HL-60/S4 treated with retinoic acid at 250 ng/mL for 4 days and 3 days (cell line): Measurements from ENCODE around the gene FOXL2NB.

Source experiments
- in situ Hi-C: fragments of 300-500 bp; cut with MboI; formaldehyde crosslinking; loops from 2 replicates; pipeline ENCODE4 v1.7.0; 2022; ENCODE audit warnings: low sequenced_read_pairs

Gene FOXL2NB

GRCh38 chr3:138946663-138947494 is at the start of gene FOXL2NB, which contains the start of gene FOXL2:
Gene FOXL2NB (plus strand): TSS chr3:138947217. CDS start chr3:138947365, 148 bp downstream.
Gene FOXL2 (minus strand): TSS chr3:138947137. CDS start chr3:138946722, 415 bp downstream.
- in situ Hi-C loops: no loop called here

DNA sequence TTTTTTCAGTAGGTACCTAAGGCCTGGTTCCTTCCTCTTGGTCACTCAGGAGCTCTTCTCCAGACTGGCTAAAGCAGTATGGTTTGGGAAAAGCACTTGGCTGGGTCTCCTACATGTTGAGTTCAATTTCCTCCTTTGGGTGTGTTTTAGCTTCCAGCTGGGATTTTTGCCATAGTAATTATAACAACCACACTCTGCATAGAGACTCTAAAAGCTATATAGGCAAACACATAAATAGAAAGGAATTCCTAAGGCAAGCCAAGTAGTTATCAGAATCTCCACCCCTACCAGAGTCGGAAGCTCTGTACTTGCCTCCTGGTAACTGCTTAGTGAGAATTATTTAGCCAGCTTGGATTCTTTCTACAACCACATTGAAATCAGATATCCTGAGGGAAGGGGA is 48.7 kb upstream of the FOXL2NB start:
- in situ Hi-C loops: no loop called here

DNA sequence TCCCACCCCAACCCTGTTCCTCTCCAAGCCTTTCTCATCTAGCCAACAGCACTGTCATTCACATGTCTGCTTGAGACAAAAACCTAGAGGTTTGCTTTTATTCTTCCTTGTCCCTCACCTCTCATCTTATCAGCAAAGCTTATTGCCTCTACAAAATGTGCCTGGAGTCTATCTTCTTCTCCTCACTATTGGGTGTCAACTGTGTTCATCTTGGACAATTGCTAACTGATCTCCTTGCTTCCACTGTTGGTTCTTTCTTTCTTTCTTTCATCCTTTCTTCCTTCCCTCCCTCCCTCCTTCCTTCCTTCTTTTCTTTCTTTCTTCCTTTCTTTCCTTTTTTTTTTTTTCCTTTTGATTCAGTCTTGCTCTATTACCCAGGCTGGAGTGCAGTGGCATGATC is 48.3 kb upstream of the FOXL2NB start:
- in situ Hi-C loops: no loop called here

GRCh38 chr3:138899351-138899991 is 47.5 kb upstream of the FOXL2NB start:
- in situ Hi-C loops: no loop called here

DNA sequence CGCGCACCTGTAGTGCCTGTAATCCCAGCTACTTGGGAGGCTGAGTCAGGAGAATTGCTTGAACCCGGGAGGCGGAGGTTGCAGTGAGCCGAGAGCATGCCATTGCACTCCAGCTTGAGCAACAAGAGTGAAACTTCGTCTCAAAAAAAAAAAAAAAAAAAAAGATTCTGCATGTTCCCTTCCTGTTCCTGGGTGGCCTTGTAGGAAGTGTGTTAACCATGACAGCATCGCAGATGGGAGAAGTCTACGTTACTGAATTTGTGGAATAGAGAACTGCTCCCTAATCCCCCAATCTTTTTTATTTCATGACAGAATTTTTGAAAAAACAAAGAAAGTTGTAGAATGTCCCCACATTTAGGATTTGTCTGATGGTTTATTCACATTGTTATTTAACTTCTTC is 45.5 kb upstream of the FOXL2NB start:
- in situ Hi-C loops: no loop called here

GRCh38 chr3:138902171-138902570 is 44.8 kb upstream of the FOXL2NB start:
- in situ Hi-C loops: no loop called here

DNA sequence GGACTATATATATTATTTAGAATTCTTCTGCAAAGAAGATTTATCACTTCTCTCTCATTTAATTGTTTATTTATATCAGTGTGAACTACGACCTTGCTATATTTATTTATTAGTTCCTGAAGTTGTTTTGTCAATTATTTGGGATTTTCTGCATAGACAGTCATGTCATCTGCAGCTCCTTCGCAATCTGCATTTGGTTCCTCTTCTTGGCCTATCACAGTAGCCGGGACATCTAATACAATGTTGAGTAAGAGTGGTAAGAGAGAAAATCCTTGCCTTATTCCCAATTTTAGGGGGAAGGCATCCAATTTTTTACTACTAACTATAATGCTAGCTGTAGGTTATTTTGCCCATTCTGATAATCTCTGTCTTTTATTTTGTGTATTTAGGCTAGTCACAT is 39.5 kb upstream of the FOXL2NB start:
- in situ Hi-C loops: no loop called here

DNA sequence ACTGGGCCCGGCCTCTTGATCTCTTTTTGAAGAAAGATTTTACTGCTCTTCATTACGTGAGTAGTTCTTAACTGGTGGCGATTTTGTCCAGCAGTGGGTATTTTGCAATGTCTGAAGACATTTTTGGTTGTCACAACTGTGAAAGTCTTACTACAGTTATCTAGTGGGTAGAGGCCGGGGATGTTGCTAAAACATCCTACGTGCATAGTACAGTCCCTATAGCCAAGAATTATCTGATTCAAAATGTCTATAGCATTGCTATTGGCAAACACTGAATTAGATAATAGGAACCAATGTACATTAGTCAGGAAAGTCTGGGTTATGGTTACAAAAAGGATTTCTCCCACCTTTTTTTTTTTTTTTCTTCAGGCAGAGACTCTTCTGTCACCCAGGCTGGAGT is 38.2 kb upstream of the FOXL2NB start:
- in situ Hi-C loops: no loop called here

DNA sequence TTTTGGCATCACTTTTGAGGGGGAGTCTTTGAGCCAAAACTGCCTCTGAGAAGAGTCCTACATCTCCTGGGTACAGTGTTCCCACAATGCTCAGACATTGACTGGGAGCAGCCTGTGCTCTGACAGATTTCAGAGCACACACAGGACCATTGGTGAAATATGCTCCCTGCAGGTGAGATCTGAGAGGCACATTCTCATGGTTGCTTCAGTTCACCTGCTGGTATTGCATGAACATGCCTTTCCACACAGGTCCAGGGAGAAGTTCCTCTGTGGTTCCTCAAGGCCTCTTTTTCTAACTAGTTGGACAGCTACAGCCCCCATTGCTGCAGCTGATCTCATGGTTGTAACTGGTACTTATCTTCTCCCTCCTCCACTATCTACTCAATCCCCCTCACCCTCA is 37.1 kb upstream of the FOXL2NB start:
- in situ Hi-C loops: loop anchor here (10.0 kb wide), 1 partner anchor 215 kb away; no protein-coding TSS in a partner anchor

DNA sequence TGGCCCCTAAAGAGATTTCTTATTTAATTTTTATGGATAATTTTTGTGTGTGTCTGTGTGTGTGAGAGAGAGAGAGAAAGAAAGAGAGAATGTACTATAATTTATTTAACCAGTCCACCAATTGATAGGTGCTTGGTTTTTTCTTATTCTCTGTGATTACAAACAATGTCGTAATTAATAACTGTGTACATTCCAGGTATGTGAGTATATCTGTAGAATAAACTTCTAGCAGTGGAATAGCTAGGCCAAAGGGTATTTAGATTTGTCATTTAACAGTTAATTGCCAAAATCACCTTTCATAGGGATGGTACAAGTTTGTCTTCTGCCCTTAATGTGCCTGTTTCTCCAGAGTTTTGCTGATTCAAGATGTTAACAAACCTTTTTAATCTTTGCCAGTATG is 35.4 kb upstream of the FOXL2NB start:
- in situ Hi-C loops: loop anchor here (10.0 kb wide), 1 partner anchor 217 kb away; no protein-coding TSS in a partner anchor

GRCh38 chr3:138912237-138912636 is 34.8 kb upstream of the FOXL2NB start:
- in situ Hi-C loops: loop anchor here (10.0 kb wide), 1 partner anchor 217 kb away; no protein-coding TSS in a partner anchor

DNA sequence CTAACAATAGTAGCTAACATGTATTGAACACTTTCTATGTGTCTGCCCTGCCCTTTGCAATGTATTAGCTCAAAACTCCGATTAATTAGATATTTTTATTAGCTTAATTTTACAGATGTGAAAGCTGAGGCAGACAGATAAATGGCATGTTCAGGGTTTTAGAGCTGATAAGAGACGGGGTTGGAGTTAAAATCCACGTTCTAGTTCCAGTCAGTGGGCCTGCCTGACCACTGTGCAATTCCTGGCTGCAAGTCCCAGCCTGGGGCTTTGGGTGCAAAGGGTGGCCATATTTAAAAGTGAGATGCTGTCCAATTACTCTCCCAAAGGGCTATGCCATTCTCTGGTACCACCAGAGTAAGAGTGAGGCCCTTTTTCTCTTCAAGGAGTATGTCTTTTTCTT is 33.3 kb upstream of the FOXL2NB start:
- in situ Hi-C loops: loop anchor here (10.0 kb wide), 1 partner anchor 219 kb away; no protein-coding TSS in a partner anchor

GRCh38 chr3:138914870-138915502 is 32.0 kb upstream of the FOXL2NB start:
- in situ Hi-C loops: loop anchor here (10.0 kb wide), 1 partner anchor 220 kb away; no protein-coding TSS in a partner anchor

GRCh38 chr3:138915503-138916498 is 31.2 kb upstream of the FOXL2NB start:
- in situ Hi-C loops: loop anchor here (10.0 kb wide), 1 partner anchor 221 kb away; no protein-coding TSS in a partner anchor

GRCh38 chr3:138916824-138917223 is 30.2 kb upstream of the FOXL2NB start:
- in situ Hi-C loops: loop anchor here (10.0 kb wide), 1 partner anchor 222 kb away; no protein-coding TSS in a partner anchor

GRCh38 chr3:138919325-138919724 is 27.7 kb upstream of the FOXL2NB start:
- in situ Hi-C loops: loop anchor here (10.0 kb wide), 1 partner anchor 225 kb away; no protein-coding TSS in a partner anchor

- in situ Hi-C loops: loop anchor here (10.0 kb wide), 1 partner anchor 327 kb away; the partner anchor contains the start of gene CEP70
Measured at GRCh38 chr3:138921316-138922292, 25.4 kb upstream of the FOXL2NB start.

GRCh38 chr3:138922400-138922799 is 24.6 kb upstream of the FOXL2NB start:
- in situ Hi-C loops: loop anchor here (10.0 kb wide), 1 partner anchor 328 kb away; the partner anchor contains the start of gene CEP70
